ENCODE results near the gene EEF1AKMT3. TPM values are rescaled to one million over a fixed set of nuclear protein-coding genes. Genes with fewer than 3 reads are reported as not detected.

EEF1AKMT3 gene
- total RNA-seq, 3 donors from 2014 or later (not counting 1 experiment from before 2014, with no cell fraction given) = 1.3 to 2.6 (median 2.2) TPM

GRCh38 chr12:57744194-57744776 lies 28.1 kb upstream of the EEF1AKMT3 start:
- Mint-ChIP-seq H3K36me3 (peaks cover 6% of the 10 kb centered on the region), H3K27me3 (ENCODE audit: low read depth in 2 of 2) (no peaks in the 10 kb centered on the region), H3K4me3 (peak overlapping the region; percentile 98), H3K27ac (peak overlapping the region; percentile 98 to 99), H3K9me3 (no peaks in the 10 kb centered on the region), H3K4me1 (peaks cover 51 to 53% of the 10 kb centered on the region in 2 donors)
- peak; percentile 56 to 71 (median 57) for ATAC-seq
- no peaks in the 10 kb centered on the region for H3K9me3 ChIP-seq (ENCODE audit: control insufficient read depth, insufficient read depth, low read length)
- peaks cover 30% of the 10 kb centered on the region for H3K36me3 ChIP-seq (ENCODE audit: control insufficient read depth, insufficient read depth, low read length)
- peak; percentile 82 to 89 for DNase-seq
- no peaks in the 10 kb centered on the region for H3K27me3 ChIP-seq (ENCODE audit: control insufficient read depth, insufficient read depth, low read length)
- 7% methylated on average over 21 of the region's 21 CpGs for WGBS (ENCODE audit: insufficient coverage)
- intact Hi-C loops (cut with micrococcal nuclease) = loop anchor here (1.0 to 5.0 kb wide), 4 partner anchors 8 to 267 kb away; partner anchors contain the start of genes ARHGAP9, CDK4 and PIP4K2C
- TF ChIP-seq, protein P1, sequence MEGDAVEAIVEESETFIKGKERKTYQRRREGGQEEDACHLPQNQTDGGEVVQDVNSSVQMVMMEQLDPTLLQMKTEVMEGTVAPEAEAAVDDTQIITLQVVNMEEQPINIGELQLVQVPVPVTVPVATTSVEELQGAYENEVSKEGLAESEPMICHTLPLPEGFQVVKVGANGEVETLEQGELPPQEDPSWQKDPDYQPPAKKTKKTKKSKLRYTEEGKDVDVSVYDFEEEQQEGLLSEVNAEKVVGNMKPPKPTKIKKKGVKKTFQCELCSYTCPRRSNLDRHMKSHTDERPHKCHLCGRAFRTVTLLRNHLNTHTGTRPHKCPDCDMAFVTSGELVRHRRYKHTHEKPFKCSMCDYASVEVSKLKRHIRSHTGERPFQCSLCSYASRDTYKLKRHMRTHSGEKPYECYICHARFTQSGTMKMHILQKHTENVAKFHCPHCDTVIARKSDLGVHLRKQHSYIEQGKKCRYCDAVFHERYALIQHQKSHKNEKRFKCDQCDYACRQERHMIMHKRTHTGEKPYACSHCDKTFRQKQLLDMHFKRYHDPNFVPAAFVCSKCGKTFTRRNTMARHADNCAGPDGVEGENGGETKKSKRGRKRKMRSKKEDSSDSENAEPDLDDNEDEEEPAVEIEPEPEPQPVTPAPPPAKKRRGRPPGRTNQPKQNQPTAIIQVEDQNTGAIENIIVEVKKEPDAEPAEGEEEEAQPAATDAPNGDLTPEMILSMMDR (IDR thresholded peaks at IDR 0.05) = no peak
- H3K4me1 ChIP-seq (ENCODE audit: control insufficient read depth, insufficient read depth, low read length) = peaks cover 51% of the 10 kb centered on the region
- peak overlapping the region; percentile 81 for H3K4me3 ChIP-seq (ENCODE audit: low read length)
- H3K27ac ChIP-seq (ENCODE audit: low read length) = peak overlapping the region; percentile 91

- Histone ChIP-seq H3K9me3 (ENCODE audit: control insufficient read depth, insufficient read depth, low read length) (no peaks in the 10 kb centered on the region), H3K36me3 (ENCODE audit: control insufficient read depth, insufficient read depth, low read length) (peaks cover 25% of the 10 kb centered on the region), H3K27ac (ENCODE audit: low read length) (peak within 1 kb of the TSS; percentile 91), H3K27me3 (ENCODE audit: control insufficient read depth, insufficient read depth, low read length) (no peaks in the 10 kb centered on the region), H3K4me1 (ENCODE audit: control insufficient read depth, insufficient read depth, low read length) (peaks cover 44% of the 10 kb centered on the region), H3K4me3 (ENCODE audit: low read length) (peak within 1 kb of the TSS; percentile 81)
- no peaks in the 10 kb centered on the region for H3K27me3 Mint-ChIP-seq (ENCODE audit: low read depth in 2 of 2)
- peaks cover 6% of the 10 kb centered on the region for H3K36me3 Mint-ChIP-seq
- DNase-seq (peak; percentile 91 to 99), ATAC-seq (peak; percentile 79 to 90 (median 84))
- TF ChIP-seq, protein P1 (IDR thresholded peaks at IDR 0.05) = no peak
- no peaks in the 10 kb centered on the region for H3K9me3 Mint-ChIP-seq
- H3K4me3 Mint-ChIP-seq = peak within 1 kb of the TSS; percentile 98
- peaks cover 47 to 49% of the 10 kb centered on the region in 2 donors for H3K4me1 Mint-ChIP-seq
- intact Hi-C loops (cut with micrococcal nuclease) = loop anchor here (1.0 to 5.0 kb wide), 4 partner anchors 7 to 268 kb away; partner anchors contain the start of genes ARHGAP9, CDK4 and PIP4K2C
- H3K27ac Mint-ChIP-seq = peak within 1 kb of the TSS; percentile 98 to 99
- under 1% methylated on average over 27 of the region's 29 CpGs for WGBS (ENCODE audit: insufficient coverage)
These were observed 27.5 kb upstream of the EEF1AKMT3 start, which contains the start of gene TSPAN31 for GRCh38 chr12:57744777-57745484. TSPAN31 (plus strand) TSS chr12:57745039; CDS start chr12:57745155, 116 bp downstream.

DNA sequence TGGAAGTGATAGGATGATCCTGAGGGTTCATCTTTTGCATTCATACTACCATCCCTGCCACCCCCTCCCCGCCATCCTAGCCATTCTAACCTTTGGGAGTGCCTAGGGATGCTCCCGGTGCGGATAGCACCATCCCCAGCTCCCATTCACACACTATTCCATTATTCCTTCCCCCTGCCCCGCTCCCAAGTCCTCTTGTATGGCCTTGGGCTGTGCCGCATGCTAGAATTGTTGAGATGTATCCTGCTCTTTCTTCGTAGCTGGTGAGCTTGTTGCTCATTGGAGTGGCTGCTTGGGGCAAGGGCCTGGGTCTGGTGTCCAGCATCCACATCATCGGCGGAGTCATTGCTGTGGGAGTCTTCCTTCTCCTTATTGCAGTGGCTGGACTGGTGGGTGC lies 26.9 kb upstream of the EEF1AKMT3 start:
- TF ChIP-seq, protein P1 (IDR thresholded peaks at IDR 0.05) = no peak
- Histone ChIP-seq H3K9me3 (ENCODE audit: control insufficient read depth, insufficient read depth, low read length) (no peaks in the 10 kb centered on the region), H3K27me3 (ENCODE audit: control insufficient read depth, insufficient read depth, low read length) (no peaks in the 10 kb centered on the region), H3K4me3 (ENCODE audit: low read length) (peak overlapping the region; percentile 81), H3K27ac (ENCODE audit: low read length) (peak overlapping the region; percentile 91), H3K36me3 (ENCODE audit: control insufficient read depth, insufficient read depth, low read length) (peaks cover 22% of the 10 kb centered on the region), H3K4me1 (ENCODE audit: control insufficient read depth, insufficient read depth, low read length) (peaks cover 39% of the 10 kb centered on the region)
- Mint-ChIP-seq H3K36me3 (peaks cover 6% of the 10 kb centered on the region), H3K4me3 (peak overlapping the region; percentile 98), H3K27me3 (ENCODE audit: low read depth in 2 of 2) (no peaks in the 10 kb centered on the region), H3K4me1 (peaks cover 45 to 47% of the 10 kb centered on the region in 2 donors), H3K27ac (peak overlapping the region; percentile 98 to 99), H3K9me3 (no peaks in the 10 kb centered on the region)
- ATAC-seq = no peak
- DNase-seq = no peak
- 76% methylated on average over 8 of the region's 8 CpGs for WGBS (ENCODE audit: insufficient coverage)
- intact Hi-C loops (cut with micrococcal nuclease) = no loop called here

Data from natural killer cell (primary cell).